HG03442 (cell line): ENCODE results near the gene DDX51.
"Not testable (repeated sequence)": the region's sequence is repeated elsewhere in the genome, so short reads cannot be mapped to it uniquely, and the experiment has no call there.

Experiments used
- ATAC-seq: cut with Tn5 transposase; IDR thresholded peaks from one replicate; pipeline ENCODE4 v1.9.1; 2021; ENCODE audit warnings: mild to moderate bottlenecking, moderate library complexity; ENCODE audit not compliant: unreplicated experiment

DDX51 gene

GRCh38 chr12:132121283-132121682, 22.8 kb downstream of the DDX51 start:
- no peak for ATAC-seq

- no peak for ATAC-seq
Measured at GRCh38 chr12:132118876-132119275, 25.2 kb downstream of the DDX51 start.

DNA sequence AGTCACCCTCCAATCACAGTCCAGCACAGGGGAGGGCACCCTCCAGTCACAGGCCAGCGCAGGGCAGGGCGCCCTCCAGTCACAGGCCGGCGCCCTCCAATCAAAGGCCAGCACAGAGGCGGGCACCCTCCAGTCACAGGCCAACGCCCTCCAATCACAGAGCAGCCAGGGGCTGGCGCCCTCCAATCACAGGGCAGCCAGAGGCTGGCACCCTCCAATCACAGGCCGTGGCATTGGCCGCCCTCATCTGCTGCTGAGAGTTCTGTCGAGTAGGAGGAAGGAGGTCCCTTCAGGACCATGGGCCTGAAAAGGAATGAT, 26.6 kb downstream of the DDX51 start:
- ATAC-seq: no peak

DNA sequence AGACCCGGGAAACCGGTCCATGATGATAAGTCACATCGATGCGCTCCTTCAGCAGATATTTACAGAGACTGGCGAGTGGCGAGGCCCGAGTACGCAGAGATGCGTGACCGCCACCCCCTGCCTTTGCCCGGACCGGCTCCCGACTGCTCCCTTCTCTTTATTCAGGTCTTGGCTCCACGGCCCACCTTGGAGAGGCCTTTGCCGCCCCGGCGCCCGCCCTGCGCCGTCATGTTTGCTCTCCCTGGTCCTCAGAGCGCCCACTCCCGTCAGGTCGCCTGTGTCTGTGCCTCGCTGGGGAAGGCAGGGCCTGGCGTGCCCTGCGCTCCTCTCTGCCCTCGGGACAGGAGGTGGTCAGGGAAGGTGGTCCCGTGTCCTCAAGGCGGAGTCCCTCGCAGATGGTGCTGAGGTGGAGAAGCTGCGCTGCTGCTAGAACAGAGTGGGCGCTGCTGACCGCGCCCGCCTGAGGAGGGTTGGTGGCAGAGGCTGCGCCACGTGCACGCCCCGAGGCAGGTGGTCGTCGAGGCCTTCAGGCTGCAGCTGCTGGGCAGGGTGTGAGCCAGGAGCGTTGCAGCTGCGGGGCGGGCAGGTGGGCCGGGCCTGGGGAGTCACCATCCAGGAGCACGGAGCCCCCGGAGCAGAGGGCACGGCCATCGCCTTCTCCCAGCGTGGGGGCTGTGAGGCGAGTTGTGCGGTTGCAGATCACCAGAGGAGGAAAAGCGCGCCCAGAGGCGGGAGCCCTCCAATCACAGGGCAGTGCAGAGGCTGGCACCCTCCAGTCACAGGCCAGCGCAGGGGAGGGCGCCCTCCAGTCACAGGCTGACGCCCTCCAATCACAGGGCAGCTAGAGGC, 27.2 kb downstream of the DDX51 start:
- no peak for ATAC-seq

DNA sequence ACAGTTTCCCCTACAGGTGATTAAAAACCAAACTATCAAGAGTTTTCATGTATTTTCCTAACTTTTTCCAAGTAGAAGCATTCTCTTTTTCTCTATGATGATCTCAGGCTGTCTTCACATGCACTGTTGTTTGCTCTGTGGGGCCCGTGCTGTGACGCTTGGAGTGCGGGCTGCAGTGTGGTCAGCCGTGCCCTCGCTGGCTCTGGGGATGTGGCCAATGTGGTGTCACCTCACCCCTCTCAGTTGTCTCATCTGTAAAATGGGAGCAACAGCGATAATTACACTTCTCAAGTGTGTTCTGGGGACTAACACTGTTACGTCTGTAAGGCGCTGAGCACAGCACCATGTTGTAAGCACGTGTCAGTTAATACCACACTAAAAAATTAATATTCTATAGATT, 28.6 kb downstream of the DDX51 start:
- no peak for ATAC-seq

GRCh38 chr12:132114667-132115066, 29.5 kb downstream of the DDX51 start:
- ATAC-seq: no peak

GRCh38 chr12:132111654-132112304, 32.3 kb downstream of the DDX51 start:
- no peak for ATAC-seq

DNA sequence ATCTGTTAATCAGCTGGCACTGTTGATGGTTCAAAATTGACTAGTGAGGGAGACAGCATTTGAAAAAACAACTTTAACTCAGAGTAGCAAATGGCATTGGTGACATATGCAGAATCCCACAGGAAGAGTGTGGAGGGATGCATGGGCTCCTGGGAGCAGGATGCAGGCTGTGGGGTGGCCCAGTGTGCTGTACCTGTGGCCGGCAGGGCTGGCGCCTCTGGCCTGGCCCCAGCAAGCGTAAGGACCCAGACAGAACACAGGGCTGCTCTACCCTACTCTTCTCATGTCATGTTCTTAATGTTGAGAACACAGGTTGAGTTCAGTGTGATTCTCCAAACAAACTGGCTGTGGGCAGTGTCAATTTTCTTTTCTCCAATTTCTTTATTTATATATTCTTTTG, 33.4 kb downstream of the DDX51 start:
- ATAC-seq: no peak

DNA sequence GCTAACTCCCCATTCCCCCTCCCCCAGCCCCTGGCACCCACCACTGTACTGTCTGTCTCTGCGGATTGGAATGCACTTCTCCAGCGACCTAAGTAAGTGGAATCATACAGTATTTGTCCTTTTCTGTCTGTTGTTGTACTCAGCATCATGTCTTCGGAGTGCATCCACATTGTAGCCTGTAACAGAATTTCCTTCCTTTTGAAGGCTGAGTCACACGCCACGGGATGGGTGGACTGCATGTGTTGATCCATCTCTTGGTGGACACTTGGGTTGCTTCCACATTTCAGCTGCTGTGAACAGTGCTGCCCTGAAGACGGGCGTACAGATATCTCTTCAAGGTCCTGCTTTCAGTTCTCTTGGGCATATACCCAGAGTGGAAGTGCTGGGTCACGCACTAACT, 34.4 kb downstream of the DDX51 start:
- no peak for ATAC-seq

GRCh38 chr12:132108211-132108832, 35.8 kb downstream of the DDX51 start:
- ATAC-seq: no peak

- ATAC-seq: no peak
Measured at GRCh38 chr12:132106921-132107320, 37.2 kb downstream of the DDX51 start.

DNA sequence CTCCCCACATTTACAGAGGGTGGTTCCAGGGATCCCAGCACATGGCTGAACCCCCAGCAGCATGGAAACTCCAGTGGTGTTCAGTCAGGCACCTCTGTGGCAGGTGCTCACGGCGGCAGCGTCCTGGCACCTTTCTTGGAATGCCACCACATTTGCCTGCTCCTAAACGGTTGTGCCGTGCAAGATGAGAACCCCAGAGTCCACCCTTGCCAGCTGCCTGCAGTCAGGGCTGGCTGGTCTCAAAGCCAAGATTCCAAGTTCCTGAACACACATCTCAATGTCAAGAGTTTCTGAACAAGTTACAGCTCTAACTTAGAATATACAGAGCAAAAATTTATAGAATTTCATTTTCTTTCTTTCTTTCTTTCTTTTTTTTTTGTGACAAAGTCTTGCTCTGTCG, 38.7 kb downstream of the DDX51 start:
- no peak for ATAC-seq

GRCh38 chr12:132103542-132104308, 40.4 kb downstream of the DDX51 start:
- ATAC-seq: no peak

GRCh38 chr12:132103072-132103471, 41.0 kb downstream of the DDX51 start:
- ATAC-seq: not testable (repeated sequence)

GRCh38 chr12:132102297-132102696, 41.8 kb downstream of the DDX51 start:
- no peak for ATAC-seq

DNA sequence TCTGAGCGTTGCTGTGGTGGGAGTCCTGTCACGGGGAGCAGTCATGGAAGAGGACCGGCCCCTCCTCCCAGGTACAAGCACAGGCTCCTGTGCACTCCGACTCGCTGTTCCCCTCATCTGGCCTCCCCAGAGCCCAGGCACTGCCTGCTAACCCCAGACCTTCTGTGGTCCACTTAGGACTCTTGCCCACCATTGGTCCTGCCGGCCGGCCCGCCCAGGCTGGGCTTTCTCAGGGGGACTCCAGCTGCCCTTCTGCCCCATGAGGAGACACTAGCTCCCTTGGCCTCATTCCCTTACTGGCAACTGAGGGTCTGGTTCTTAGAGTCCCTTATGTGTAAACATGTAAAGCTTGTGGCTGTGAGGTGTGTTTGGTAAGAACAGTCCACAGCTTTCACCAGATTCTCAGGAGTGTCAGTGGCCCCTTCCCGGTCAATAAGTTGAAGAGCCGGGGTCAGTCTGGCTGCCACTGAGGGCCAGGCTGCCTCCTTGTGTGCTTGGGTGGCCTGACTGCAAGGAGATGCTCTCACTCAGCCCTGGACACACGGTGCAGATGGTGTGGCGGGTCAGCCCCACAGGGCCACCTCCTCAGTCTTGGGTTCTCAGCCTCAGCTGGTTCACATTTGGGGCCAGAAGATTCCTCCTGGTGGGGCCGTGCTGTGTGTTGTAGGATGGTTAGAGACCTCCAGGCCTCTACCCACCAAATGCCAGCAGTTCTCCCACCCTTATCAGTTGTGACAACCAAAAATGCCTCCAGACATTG, 43.6 kb downstream of the DDX51 start:
- ATAC-seq: no peak

DNA sequence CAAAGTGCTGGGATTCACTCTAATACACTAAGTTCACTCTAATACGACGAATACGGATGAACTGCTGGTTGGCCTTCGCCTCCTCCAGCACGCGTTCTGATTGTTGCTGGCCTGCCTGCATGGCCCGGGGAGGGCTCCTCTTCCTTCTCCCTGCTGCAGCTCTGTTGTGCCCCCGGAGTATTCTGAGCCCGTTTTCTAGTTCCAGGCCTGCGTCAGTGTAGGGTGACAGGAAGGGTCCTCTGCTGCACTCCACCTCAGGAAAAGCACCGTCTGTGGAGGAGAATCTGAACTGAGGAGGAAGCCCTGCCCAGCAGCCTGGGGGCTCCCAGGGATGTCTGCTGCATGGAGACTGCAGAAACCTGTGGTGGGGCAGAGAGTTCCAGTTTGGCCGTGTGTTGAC, 44.4 kb downstream of the DDX51 start:
- no peak for ATAC-seq

DNA sequence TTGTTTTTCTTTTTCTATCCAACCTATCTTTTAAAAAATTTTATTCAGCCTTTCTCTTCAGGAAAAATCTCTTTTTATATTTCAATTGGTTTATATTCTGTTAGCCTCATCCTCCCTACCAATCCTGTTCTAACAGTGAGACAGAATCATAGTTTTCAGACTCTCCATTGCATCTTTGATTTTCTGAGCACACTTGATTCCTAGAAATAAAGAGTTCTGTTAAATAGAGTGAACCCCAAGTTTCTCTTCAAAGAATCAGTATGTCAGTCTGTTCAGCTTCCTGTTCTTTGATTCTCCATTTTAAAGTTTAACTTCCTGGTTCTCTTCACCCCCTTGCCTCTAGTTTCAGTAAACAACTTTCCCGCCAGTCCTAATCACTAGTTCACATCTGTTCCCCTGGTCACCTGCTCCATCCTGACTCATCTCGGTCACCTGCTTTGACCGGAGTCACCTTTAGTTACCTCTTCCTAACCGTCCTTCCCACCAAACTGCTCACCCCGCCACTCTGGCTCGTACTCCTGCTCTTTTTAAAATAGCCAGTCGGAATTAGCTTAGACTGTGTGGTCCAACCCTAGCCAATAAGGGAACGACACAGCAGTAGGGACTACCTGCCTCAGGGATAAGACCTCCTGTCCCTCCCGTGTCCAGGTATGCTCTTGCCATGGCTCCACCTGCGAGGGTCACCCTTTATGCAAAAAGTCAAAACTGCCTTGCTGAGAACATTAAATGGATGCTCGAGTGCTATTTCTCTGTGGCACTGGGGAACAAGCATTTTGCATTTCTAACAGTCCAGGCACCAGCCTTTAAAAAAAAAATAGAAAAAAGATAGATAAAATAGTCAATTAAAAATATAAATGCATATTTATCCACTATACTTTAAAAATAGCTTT, 48.4 kb downstream of the DDX51 start:
- ATAC-seq: no peak

- no peak for ATAC-seq
Measured at GRCh38 chr12:132094269-132094891, 49.7 kb downstream of the DDX51 start.
